Neural cell (in vitro differentiated cells): ENCODE results near the gene SOX5.

Experiments
- CTCF ChIP-seq: fragments of 450-650 bp; IDR thresholded peaks from 2 replicates; pipeline ENCODE4 v1.5.1; 2014; ENCODE audit warnings: antibody characterized with exemption, mild to moderate bottlenecking, moderate library complexity; ENCODE audit not compliant: poor library complexity, severe bottlenecking
- EZH2 ChIP-seq: fragments of 200-600, 300-800 bp; shearing (Covaris generic), sonication (generic); IDR thresholded peaks from 2 replicates; pipeline ENCODE4 v1.6.1; 2014; ENCODE audit warnings: antibody characterized with exemption, low read length, borderline replicate concordance, mild to moderate bottlenecking; ENCODE audit not compliant: insufficient read depth, poor library complexity, severe bottlenecking
- POLR2AphosphoS5 ChIP-seq: IDR thresholded peaks from 2 replicates; pipeline ENCODE4 v1.6.1; 2012
- TAF1 ChIP-seq: IDR thresholded peaks from 2 replicates; pipeline ENCODE4 v1.6.1; 2012; ENCODE audit warnings: low read depth

DNA sequence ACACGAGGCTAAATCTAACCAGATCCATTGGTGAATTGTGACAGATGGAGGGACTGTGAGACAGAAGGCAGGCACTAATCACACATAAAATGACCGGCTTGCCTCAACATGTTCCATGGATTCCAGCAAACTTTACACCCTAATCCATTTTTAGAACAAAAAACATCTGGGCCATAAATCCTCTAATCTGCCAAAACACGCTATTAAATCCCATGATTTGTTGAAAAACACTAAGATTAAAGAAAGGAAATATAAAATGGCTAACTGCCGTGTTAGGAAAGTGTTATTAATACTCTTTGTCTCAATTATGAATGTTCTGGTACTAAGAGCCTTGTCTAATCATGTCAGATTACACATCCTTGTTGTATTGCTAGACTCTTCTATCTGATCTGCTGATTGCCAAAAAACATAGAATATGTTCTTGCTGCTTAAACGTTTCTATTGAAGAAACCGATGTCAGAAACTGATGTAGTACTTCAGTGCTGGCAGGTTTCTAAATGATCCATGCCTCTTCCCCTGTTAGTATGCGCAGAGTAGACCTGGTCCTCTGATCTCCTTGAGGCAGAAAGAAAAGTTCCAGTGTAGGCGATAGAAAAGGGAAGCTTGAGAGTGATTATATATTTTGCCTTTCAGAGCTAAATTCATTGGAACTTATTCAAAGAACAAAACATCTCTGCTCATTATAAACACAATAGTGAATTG is 384.9 kb downstream of the SOX5 start:
- TF ChIP-seq CTCF (no peak), TAF1 (no peak), POLR2AphosphoS5 (no peak), EZH2 (no peak)
